K562 (cell line): ENCODE data around the gene BAD. TPM values are rescaled to one million over a fixed set of nuclear protein-coding genes. Genes with fewer than 3 reads are reported as not detected.

Experiments used
- ATF7 ChIP-seq: fragments of 450-650 bp; IDR thresholded peaks from 2 replicates; pipeline ENCODE4 v1.7.1; 2014; ENCODE audit warnings: mild to moderate bottlenecking, moderate library complexity
- ETS2 ChIP-seq: IDR thresholded peaks from 2 replicates; pipeline ENCODE4 v1.6.1; 2016; ENCODE audit warnings: borderline replicate concordance, missing genetic modification characterization, mild to moderate bottlenecking, moderate library complexity, missing compliant biosample characterization; ENCODE audit not compliant: poor library complexity, severe bottlenecking
- HMGN3 ChIP-seq: IDR thresholded peaks from 2 replicates; pipeline ENCODE4 v1.6.1; 2011; ENCODE audit warnings: borderline replicate concordance, low read depth, mild to moderate bottlenecking, mixed read lengths, low read length; ENCODE audit not compliant: insufficient read length; ENCODE audit errors: extremely low read depth
- RAD21 ChIP-seq, 2 experiments: fragments of 250-450 bp in 1 of 2; fragments of 450-650 bp in 1 of 2; sonication (Bioruptor Pico) in 1 of 2; formaldehyde crosslinking in 1 of 2; IDR thresholded peaks in 1 of 2; conservative IDR thresholded peaks in 1 of 2; 2 replicates each; pipeline versions ENCODE4 v1.4.0 to v1.8.0; 2020 to 2022; ENCODE audit warnings: mild to moderate bottlenecking in 2 of 2, moderate library complexity in 1 of 2
- SRSF7 ChIP-seq: fragments of 200-400 bp; formaldehyde crosslinking; optimal IDR thresholded peaks from 2 replicates; pipeline ENCODE3; 2017; ENCODE audit warnings: mild to moderate bottlenecking, low read depth, low read length
- TRIM24 ChIP-seq, 2 experiments: fragments of 450-650 bp; IDR thresholded peaks; 2 replicates each; pipeline ENCODE4 v1.6.1; 2016
- ZNF124 ChIP-seq: sonication (generic); formaldehyde crosslinking; IDR thresholded peaks from 2 replicates; pipeline ENCODE4 v1.8.1; 2022; ENCODE audit warnings: missing genetic modification reagents
- ZNF232 ChIP-seq: sonication (generic); formaldehyde crosslinking; IDR thresholded peaks from 2 replicates; pipeline ENCODE4 v1.8.0; 2022; ENCODE audit warnings: mild to moderate bottlenecking, missing genetic modification reagents
- polyA plus RNA-seq, 8 experiments: library from polyadenylated mRNA; depleted of rRNA in 4 of 8; stranded (reverse) in 5 of 8; unstranded in 3 of 8; fragments of >200 nt; fragmentation: Nextera tagmentation in 2 of 8; fragmentation: Illumina TruSeq in 1 of 8; extraction: Ambion mirVana in 2 of 8; extraction: Trizol in 1 of 8; gene quantifications; 2 replicates each; pipeline versions ENCODE4 v1.2.1 to v1.2.3, GENCODE V29; 2011 to 2014; ENCODE audit warnings: inconsistent platforms in 1 of 8, missing spikeins in 1 of 8
- total RNA-seq, 7 experiments: library from RNA; depleted of rRNA in 6 of 7; stranded (reverse); fragments of >200 nt in 6 of 7; fragmentation: Illumina TruSeq in 2 of 7; extraction: Trizol in 2 of 7; gene quantifications; 2 replicates each; pipeline versions ENCODE4 v1.2.1 to v1.2.3, GENCODE V29; 2011 to 2021; ENCODE audit warnings: low replicate concordance in 1 of 7
- TF ChIP-seq, protein P1 (sequence below), 2 experiments: fragments of 150-350 bp in 1 of 2; IDR thresholded peaks; 2 replicates each; pipeline ENCODE4 v1.6.1; 2012 to 2016; ENCODE audit warnings: low read depth in 2 of 2, low read length in 2 of 2, mild to moderate bottlenecking in 1 of 2, moderate library complexity in 1 of 2
- TF ChIP-seq, protein P2 (sequence below): fragments of 450-650 bp; IDR thresholded peaks from 2 replicates; pipeline ENCODE4 v1.6.1; 2016; ENCODE audit warnings: low read depth
- TF ChIP-seq, protein P3 (sequence below): fragments of 250-450 bp; sonication (Bioruptor Pico); IDR thresholded peaks from 2 replicates; pipeline ENCODE4 v1.8.0; 2022; ENCODE audit warnings: moderate library complexity, mild to moderate bottlenecking, inconsistent platforms
- TF ChIP-seq, protein P4 (sequence below): fragments of 450-650 bp; IDR thresholded peaks from 2 replicates; pipeline ENCODE4 v1.6.1; 2017; ENCODE audit warnings: antibody characterized with exemption

BAD gene
- total and polyA plus RNA-seq, 9 of the 15 experiments (the other 6 are each of a cell fraction or from before 2014, with no cell fraction given): 0.61 to 45.6 (median 11.8) TPM

DNA sequence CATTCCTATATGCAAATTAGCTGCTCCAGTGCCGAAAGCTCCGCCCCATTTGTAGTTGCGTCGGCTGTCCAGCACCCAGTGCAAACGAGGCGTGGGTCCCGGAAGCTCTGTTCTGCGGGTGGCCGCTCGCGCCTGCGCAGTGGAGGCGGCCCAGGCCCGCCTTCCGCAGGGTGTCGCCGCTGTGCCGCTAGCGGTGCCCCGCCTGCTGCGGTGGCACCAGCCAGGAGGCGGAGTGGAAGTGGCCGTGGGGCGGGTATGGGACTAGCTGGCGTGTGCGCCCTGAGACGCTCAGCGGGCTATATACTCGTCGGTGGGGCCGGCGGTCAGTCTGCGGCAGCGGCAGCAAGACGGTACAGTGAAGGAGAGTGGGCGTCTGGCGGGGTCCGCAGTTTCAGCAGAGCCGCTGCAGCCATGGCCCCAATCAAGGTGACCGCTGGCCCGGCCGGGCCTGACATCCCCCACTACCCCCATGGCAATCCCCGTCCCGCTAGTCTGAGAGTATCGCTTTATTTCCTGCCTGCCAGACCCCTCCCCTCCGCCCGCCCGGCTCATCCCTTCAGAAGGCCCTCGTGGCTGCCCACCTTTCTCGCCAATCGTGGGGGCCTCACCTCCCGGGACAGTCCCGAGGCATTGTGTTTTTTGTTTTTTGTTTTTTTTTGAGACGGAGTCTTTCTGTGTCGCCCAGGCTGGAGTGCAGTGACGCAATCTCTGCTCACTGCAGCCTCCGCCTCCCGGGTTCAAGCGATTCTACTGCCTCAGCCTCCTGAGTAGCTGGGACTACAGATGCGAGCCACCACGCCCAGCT lies 33.7 kb upstream of the BAD start, which contains the start of gene PRDX5 (continued):
- TF ChIP-seq, protein P1, sequence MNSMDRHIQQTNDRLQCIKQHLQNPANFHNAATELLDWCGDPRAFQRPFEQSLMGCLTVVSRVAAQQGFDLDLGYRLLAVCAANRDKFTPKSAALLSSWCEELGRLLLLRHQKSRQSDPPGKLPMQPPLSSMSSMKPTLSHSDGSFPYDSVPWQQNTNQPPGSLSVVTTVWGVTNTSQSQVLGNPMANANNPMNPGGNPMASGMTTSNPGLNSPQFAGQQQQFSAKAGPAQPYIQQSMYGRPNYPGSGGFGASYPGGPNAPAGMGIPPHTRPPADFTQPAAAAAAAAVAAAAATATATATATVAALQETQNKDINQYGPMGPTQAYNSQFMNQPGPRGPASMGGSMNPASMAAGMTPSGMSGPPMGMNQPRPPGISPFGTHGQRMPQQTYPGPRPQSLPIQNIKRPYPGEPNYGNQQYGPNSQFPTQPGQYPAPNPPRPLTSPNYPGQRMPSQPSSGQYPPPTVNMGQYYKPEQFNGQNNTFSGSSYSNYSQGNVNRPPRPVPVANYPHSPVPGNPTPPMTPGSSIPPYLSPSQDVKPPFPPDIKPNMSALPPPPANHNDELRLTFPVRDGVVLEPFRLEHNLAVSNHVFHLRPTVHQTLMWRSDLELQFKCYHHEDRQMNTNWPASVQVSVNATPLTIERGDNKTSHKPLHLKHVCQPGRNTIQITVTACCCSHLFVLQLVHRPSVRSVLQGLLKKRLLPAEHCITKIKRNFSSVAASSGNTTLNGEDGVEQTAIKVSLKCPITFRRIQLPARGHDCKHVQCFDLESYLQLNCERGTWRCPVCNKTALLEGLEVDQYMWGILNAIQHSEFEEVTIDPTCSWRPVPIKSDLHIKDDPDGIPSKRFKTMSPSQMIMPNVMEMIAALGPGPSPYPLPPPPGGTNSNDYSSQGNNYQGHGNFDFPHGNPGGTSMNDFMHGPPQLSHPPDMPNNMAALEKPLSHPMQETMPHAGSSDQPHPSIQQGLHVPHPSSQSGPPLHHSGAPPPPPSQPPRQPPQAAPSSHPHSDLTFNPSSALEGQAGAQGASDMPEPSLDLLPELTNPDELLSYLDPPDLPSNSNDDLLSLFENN (IDR thresholded peaks at IDR 0.05; ENCODE audit: low read depth in 2 of 2, low read length in 2 of 2): no peak; a peak in 1 of 4 replicates
- TF ChIP-seq HMGN3 (peak; percentile 87), RAD21 (CRISPR knock-in tag; conservative IDR thresholded peaks at IDR 0.05 in 1 of 2, IDR thresholded peaks at IDR 0.05 in 1 of 2) (peak; percentile 90 to 91), ATF7 (no peak; the same call in 1 of the 2 replicates), TRIM24 (IDR thresholded peaks at IDR 0.05) (no peak), ZNF124 (no peak), SRSF7 (no peak), ZNF232 (CRISPR knock-in tag) (no peak), ETS2 (tag) (no peak)
- TF ChIP-seq, protein P2, sequence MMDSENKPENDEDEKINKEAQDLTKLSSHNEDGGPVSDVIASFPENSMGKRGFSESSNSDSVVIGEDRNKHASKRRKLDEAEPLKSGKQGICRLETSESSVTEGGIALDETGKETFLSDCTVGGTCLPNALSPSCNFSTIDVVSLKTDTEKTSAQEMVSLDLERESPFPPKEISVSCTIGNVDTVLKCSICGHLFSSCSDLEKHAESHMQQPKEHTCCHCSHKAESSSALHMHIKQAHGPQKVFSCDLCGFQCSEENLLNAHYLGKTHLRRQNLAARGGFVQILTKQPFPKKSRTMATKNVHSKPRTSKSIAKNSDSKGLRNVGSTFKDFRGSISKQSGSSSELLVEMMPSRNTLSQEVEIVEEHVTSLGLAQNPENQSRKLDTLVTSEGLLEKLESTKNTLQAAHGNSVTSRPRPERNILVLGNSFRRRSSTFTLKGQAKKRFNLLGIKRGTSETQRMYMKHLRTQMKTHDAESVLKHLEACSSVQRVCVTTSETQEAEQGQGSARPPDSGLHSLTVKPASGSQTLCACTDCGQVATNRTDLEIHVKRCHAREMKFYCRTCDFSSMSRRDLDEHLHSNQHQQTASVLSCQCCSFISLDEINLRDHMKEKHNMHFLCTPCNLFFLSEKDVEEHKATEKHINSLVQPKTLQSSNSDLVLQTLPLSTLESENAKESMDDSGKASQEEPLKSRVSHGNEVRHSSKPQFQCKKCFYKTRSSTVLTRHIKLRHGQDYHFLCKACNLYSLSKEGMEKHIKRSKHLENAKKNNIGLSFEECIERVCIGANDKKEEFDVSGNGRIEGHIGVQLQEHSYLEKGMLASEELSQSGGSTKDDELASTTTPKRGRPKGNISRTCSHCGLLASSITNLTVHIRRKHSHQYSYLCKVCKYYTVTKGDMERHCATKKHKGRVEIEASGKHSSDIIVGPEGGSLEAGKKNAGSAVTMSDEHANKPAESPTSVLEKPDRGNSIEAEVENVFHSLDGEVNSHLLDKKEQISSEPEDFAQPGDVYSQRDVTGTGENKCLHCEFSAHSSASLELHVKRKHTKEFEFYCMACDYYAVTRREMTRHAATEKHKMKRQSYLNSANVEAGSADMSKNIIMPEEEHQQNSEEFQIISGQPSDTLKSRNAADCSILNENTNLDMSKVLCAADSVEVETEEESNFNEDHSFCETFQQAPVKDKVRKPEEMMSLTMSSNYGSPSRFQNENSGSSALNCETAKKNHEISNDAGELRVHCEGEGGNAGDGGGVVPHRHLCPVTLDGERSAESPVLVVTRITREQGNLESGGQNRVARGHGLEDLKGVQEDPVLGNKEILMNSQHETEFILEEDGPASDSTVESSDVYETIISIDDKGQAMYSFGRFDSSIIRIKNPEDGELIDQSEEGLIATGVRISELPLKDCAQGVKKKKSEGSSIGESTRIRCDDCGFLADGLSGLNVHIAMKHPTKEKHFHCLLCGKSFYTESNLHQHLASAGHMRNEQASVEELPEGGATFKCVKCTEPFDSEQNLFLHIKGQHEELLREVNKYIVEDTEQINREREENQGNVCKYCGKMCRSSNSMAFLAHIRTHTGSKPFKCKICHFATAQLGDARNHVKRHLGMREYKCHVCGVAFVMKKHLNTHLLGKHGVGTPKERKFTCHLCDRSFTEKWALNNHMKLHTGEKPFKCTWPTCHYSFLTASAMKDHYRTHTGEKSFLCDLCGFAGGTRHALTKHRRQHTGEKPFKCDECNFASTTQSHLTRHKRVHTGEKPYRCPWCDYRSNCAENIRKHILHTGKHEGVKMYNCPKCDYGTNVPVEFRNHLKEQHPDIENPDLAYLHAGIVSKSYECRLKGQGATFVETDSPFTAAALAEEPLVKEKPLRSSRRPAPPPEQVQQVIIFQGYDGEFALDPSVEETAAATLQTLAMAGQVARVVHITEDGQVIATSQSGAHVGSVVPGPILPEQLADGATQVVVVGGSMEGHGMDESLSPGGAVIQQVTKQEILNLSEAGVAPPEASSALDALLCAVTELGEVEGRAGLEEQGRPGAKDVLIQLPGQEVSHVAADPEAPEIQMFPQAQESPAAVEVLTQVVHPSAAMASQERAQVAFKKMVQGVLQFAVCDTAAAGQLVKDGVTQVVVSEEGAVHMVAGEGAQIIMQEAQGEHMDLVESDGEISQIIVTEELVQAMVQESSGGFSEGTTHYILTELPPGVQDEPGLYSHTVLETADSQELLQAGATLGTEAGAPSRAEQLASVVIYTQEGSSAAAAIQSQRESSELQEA: 0 out of 2 replicates have a peak, but pooled peaks have one; percentile 10
- TF ChIP-seq, protein P3, sequence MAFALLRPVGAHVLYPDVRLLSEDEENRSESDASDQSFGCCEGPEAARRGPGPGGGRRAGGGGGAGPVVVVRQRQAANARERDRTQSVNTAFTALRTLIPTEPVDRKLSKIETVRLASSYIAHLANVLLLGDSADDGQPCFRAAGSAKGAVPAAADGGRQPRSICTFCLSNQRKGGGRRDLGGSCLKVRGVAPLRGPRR (CRISPR knock-in tag): no peak
- TF ChIP-seq, protein P4, sequence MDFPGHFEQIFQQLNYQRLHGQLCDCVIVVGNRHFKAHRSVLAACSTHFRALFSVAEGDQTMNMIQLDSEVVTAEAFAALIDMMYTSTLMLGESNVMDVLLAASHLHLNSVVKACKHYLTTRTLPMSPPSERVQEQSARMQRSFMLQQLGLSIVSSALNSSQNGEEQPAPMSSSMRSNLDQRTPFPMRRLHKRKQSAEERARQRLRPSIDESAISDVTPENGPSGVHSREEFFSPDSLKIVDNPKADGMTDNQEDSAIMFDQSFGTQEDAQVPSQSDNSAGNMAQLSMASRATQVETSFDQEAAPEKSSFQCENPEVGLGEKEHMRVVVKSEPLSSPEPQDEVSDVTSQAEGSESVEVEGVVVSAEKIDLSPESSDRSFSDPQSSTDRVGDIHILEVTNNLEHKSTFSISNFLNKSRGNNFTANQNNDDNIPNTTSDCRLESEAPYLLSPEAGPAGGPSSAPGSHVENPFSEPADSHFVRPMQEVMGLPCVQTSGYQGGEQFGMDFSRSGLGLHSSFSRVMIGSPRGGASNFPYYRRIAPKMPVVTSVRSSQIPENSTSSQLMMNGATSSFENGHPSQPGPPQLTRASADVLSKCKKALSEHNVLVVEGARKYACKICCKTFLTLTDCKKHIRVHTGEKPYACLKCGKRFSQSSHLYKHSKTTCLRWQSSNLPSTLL: no peak
